ENCODE data around the gene GLIPR1.
A peak's percentile ranks its signal among the peaks of the same experiment; 100 is the strongest.
"Not testable (repeated sequence)": the region's sequence is repeated elsewhere in the genome, so short reads cannot be mapped to it uniquely, and the experiment has no call there.

The GLIPR1 gene

DNA sequence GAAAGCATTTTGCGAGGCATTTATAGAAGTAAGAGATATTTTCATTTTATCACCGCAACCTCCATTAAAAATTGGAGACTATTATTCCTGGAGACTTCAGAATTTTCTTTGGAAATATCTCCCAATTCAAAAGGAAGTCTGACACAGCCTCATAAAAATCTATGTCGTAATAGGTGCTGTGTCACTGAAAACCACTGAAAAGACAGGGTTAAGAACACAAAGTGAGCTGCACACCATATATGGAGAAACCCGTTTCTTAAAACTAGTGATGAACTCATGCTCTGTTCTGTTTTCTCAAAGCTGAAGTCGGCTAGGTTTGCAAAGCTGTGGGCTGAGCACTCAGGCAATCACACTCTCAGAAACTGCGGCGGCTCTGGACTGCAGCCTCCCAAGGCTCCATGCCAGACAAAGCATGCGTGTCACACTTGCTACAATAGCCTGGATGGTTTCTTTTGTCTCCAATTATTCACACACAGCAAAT, at the start of gene GLIPR1:
TSS of gene GLIPR1 (plus strand) at position 287 of the 481 bp plus-strand sequence. CDS start at position 413, 126 bp downstream.
- Mint-ChIP-seq H3K36me3 (ENCODE audit: low read depth) (no peaks in the 10 kb centered on the region), H3K9me3 (no peaks in the 10 kb centered on the region), H3K4me1 (peaks cover 42% of the 10 kb centered on the region), H3K4me3 (peak within 1 kb of the TSS; percentile 61), H3K27ac (peak within 1 kb of the TSS; percentile 2), H3K27me3 (ENCODE audit: low read depth, poor library complexity) (no peaks in the 10 kb centered on the region)
- DNase-seq, result no peak
- TF ChIP-seq, protein P1, sequence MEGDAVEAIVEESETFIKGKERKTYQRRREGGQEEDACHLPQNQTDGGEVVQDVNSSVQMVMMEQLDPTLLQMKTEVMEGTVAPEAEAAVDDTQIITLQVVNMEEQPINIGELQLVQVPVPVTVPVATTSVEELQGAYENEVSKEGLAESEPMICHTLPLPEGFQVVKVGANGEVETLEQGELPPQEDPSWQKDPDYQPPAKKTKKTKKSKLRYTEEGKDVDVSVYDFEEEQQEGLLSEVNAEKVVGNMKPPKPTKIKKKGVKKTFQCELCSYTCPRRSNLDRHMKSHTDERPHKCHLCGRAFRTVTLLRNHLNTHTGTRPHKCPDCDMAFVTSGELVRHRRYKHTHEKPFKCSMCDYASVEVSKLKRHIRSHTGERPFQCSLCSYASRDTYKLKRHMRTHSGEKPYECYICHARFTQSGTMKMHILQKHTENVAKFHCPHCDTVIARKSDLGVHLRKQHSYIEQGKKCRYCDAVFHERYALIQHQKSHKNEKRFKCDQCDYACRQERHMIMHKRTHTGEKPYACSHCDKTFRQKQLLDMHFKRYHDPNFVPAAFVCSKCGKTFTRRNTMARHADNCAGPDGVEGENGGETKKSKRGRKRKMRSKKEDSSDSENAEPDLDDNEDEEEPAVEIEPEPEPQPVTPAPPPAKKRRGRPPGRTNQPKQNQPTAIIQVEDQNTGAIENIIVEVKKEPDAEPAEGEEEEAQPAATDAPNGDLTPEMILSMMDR (IDR thresholded peaks at IDR 0.05), result no peak

DNA sequence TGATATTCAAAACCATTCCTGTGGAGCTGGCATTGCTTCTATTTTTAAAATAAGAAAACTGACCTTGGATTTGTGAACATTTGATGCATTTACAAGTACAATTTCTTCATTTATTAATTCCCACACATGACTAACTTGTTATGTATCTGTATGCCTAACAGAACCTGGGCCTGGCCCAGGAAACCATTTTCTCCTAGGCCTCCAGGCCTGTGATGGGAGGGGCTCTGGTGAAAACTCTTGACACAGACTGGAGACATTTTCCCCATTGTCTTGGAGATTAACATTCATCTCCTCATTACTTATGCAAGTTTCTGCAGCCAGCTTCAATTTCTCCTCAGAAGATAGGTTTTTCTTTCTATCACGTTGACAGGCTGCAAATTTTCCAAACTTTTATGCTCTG, 47.6 kb upstream of the GLIPR1 start:
- Mint-ChIP-seq H3K4me1 (no peaks in the 10 kb centered on the region), H3K27ac (no peak overlapping the region), H3K27me3 (ENCODE audit: low read depth, poor library complexity) (no peaks in the 10 kb centered on the region), H3K9me3 (peaks cover 64% of the 10 kb centered on the region), H3K36me3 (ENCODE audit: low read depth) (peaks cover 11% of the 10 kb centered on the region), H3K4me3 (no peak overlapping the region)
- TF ChIP-seq, protein P1 (IDR thresholded peaks at IDR 0.05), result no peak
- no peak for DNase-seq

DNA sequence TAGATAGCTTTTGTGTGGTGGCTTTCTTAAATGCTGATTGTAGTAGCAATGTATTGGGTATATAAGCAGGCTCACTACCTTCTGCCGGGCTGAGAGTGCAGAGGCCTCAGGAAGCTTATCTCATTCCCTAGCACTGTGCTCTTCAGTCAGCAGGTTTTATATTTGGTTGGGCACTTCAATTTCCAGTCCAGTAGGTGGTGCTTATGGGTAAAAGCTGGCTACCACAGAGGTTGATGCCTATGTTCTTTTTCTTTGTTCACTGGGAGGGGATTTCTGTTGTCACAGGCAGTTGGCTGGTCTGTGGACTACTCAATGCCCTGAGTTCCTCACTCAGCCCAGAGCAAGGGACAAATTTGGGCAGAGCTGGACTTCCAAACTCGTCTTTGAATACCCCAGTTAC, 43.0 kb upstream of the GLIPR1 start:
- Mint-ChIP-seq H3K27me3 (ENCODE audit: low read depth, poor library complexity) (no peaks in the 10 kb centered on the region), H3K4me1 (no peaks in the 10 kb centered on the region), H3K9me3 (peaks cover 58% of the 10 kb centered on the region), H3K4me3 (no peak overlapping the region), H3K36me3 (ENCODE audit: low read depth) (peaks cover 5% of the 10 kb centered on the region), H3K27ac (no peak overlapping the region)
- TF ChIP-seq, protein P1 (IDR thresholded peaks at IDR 0.05), result no peak
- DNase-seq, result no peak

DNA sequence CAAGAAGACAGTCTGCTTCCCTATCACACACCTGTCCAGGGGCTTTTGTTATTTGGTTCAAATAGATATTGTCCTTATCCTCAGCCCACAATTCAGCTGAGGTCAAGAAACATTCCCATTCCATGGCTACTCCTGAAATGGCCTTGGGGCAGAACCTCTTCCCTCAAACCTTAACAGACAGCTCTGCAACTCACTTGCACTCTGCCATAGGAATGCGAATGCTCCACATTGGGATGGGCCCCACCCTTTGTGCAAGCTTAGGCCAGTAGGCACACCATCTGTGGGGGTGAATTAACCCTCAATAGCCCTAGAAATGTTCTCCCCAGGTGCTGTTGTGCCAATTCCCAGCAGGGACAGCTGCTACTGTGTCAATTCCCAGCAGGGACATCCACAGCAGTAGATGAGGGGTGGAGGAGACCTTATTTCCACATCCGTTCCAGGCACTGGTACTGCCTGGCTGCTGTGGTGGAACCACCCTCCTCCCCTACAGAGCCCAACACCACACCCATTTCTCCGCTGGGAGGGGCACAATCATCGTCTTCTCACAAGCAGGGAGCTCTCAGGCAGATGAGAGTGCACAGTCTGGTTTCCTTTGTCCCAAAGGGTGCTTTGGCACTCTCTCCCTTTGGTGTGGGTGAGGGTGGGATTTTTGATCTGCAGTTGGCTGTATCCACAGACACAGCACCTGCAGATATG, 42.3 kb upstream of the GLIPR1 start:
- Mint-ChIP-seq H3K9me3 (peaks cover 58% of the 10 kb centered on the region), H3K4me3 (no peak overlapping the region), H3K4me1 (peaks cover 2% of the 10 kb centered on the region), H3K27me3 (ENCODE audit: low read depth, poor library complexity) (no peaks in the 10 kb centered on the region), H3K27ac (no peak overlapping the region), H3K36me3 (ENCODE audit: low read depth) (peaks cover 5% of the 10 kb centered on the region)
- DNase-seq, result no peak
- TF ChIP-seq, protein P1 (IDR thresholded peaks at IDR 0.05), result no peak

DNA sequence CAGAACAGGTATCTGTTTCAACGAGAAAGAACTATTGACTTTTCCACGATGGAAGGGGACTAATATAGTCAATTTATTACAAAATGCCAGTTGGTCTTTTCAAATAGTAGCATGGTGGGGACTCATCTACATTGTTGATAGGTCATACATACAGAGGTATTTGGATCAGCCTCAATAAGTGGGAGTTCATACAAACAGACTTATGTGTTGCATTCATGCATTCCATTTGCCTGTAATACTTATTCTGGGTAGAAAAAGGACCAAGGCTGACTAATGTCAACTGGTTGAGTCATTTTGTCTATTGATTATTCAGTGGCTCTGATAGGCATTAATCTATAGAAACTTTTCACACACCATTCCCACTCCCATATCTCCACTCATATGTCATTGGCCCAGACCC, 41.5 kb upstream of the GLIPR1 start:
- no peak overlapping the region for H3K4me3 Mint-ChIP-seq
- peaks cover 52% of the 10 kb centered on the region for H3K9me3 Mint-ChIP-seq
- no peaks in the 10 kb centered on the region for H3K27me3 Mint-ChIP-seq (ENCODE audit: low read depth, poor library complexity)
- peaks cover 5% of the 10 kb centered on the region for H3K36me3 Mint-ChIP-seq (ENCODE audit: low read depth)
- DNase-seq, result no peak
- H3K4me1 Mint-ChIP-seq, result peaks cover 10% of the 10 kb centered on the region
- TF ChIP-seq, protein P1 (IDR thresholded peaks at IDR 0.05), result no peak
- no peak overlapping the region for H3K27ac Mint-ChIP-seq

DNA sequence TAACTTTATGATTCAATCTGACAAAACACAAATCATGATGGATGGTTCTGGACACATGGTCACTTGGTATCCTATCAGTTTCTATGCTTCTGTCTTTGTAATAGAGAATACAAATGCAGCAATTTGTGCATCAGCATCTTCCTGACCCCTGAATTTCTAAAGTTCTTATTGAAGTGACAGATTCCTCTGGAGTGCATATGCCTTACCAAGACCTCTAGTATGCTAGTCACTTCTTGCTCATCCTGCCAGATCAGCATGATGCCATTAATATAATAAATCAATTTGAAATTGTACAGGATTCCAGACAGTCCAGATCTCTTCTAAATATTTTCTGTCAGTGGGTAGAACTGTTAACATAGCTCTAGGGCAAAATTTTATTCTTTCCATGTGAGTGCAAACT, 40.6 kb upstream of the GLIPR1 start:
- Mint-ChIP-seq H3K4me3 (no peak overlapping the region), H3K27ac (no peak overlapping the region), H3K9me3 (peaks cover 43% of the 10 kb centered on the region), H3K36me3 (ENCODE audit: low read depth) (peaks cover 3% of the 10 kb centered on the region), H3K27me3 (ENCODE audit: low read depth, poor library complexity) (no peaks in the 10 kb centered on the region), H3K4me1 (peaks cover 19% of the 10 kb centered on the region)
- TF ChIP-seq, protein P1 (IDR thresholded peaks at IDR 0.05), result no peak
- DNase-seq, result no peak

DNA sequence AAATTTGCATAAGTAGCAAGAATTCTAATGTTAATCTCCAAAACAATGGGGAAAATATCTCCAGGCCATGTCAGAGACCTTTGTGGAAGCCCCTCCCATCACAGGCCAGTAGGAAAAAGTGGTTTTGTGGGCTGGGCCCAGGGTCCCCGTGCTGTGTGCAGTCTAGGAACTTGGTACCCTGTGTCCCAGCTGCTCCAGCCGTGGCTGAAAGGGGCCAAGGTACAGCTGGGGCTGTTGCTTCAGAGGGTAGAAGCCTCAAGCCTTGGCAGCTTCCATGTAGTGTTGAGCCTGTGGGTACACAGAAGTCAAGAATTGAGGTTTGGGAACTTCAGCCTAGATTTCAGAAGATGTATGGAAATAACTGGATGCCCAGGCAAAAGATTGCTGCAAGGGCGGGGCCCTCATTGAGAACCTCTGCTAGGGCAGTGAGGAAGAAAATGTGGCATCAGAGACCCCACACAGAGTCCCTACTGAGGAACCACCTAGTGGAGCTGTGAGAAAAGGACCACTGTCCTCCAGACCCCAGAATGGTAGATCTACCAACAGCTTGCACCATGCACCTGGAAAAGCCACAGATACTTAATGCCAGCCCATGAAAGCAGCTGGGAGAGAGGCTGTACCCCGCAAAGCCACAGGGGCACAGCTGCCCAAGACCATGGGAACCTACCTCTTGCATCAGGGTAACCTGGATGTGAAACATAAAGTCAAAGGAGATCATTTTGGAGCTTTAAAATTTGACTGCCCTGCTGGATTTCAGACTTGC, 38.7 kb upstream of the GLIPR1 start:
- not testable (repeated sequence) for H3K27ac Mint-ChIP-seq; H3K4me3 Mint-ChIP-seq; DNase-seq; H3K27me3 Mint-ChIP-seq (ENCODE audit: low read depth, poor library complexity); H3K36me3 Mint-ChIP-seq (ENCODE audit: low read depth)
- Mint-ChIP-seq H3K9me3 (peaks cover 25% of the 10 kb centered on the region), H3K4me1 (peaks cover 22% of the 10 kb centered on the region)

DNA sequence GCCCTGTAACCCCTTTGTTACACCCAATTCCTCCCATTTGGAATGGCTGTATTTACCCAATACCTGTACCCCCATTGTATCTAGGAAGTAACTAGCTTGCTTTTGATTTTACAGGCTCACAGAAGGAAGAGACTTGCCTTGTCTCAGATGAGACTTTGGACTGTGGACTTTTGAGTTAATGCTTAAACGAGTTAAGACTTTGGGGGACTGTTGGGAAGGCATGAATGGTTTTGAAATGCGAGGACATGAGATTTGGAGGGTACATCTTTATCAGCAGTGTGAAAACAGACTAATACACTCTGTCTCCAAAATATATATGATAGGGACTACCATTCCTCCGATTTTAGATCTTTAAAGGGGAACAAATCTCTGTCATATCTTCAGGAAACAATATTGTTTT, 38.1 kb upstream of the GLIPR1 start:
- DNase-seq; H3K27ac Mint-ChIP-seq; H3K27me3 Mint-ChIP-seq (ENCODE audit: low read depth, poor library complexity); H3K4me3 Mint-ChIP-seq; H3K36me3 Mint-ChIP-seq (ENCODE audit: low read depth): not testable (repeated sequence)
- Mint-ChIP-seq H3K9me3 (peaks cover 21% of the 10 kb centered on the region), H3K4me1 (peaks cover 22% of the 10 kb centered on the region)
